ENCODE measurements around the gene CACNA2D3. TPM values are rescaled to one million over a fixed set of nuclear protein-coding genes. Genes with fewer than 3 reads are reported as not detected.

Gene CACNA2D3
- total and polyA plus RNA-seq, 4 donors: 0.06 to 0.37 (median 0.08) TPM; not detected in 1

DNA sequence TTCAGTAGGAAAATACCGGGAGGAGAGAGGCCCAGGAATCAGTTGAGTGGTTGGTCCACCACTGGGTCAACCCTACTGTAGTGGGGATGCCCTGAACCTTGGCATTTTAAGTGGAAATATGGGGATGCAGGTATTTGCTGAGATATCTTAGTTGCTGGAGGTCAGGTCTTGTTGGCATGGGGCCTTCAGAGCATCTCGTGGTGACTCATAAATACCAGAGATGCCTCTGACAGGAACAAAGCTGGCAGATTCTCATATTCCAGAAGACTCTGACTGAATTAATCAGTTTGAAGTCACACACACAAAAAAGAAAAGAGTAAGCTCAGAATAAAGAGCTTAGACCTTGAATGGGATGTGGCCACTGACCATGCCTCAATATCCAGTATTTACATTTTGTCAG lies 91.6 kb downstream of the CACNA2D3 start:
- WGBS: 82% methylated on average over 2 of the region's 2 CpGs
- H3K4me1 ChIP-seq (ENCODE audit: control insufficient read depth in 4 of 4, insufficient read depth in 4 of 4, low read length in 3 of 4): no peaks in the 10 kb centered on the region

DNA sequence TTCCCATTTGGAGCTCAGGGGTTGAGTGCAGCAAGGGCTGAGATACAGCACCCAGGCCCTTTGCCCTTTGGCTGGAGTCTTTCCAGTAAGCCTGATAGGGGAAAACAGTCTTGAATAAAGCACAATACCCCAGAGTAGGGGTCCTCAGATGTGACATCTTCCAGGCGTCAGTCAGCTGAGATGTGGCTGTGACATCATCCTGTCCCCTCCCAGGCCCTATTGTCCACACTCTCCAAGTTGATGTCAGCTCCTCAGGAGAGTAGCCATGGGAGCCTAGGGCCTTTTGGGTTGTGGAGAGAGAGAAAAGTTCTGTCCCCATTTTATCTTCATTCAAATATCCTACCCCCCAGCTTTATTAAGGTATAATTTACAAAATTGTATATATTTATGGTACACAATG lies 92.5 kb downstream of the CACNA2D3 start:
- H3K27me3 ChIP-seq (ENCODE audit: control insufficient read depth in 4 of 4, insufficient read depth in 4 of 4, low read length in 3 of 4): no peaks in the 10 kb centered on the region
- 83% methylated on average over 1 of the region's 1 CpG for WGBS
- H3K36me3 ChIP-seq (ENCODE audit: control insufficient read depth in 4 of 4, insufficient read depth in 3 of 4, low read depth in 1 of 4, low read length in 3 of 4): no peaks in the 10 kb centered on the region
- H3K9me3 ChIP-seq (ENCODE audit: control insufficient read depth in 4 of 4, low read length in 3 of 4): peaks cover 0 to 5% (median under 1%) of the 10 kb centered on the region in 4 donors
- no peak overlapping the region for H3K9ac ChIP-seq (ENCODE audit: low read depth in 1 of 2, low read length in 2 of 2)
- H3K4me1 ChIP-seq (ENCODE audit: control insufficient read depth in 4 of 4, insufficient read depth in 4 of 4, low read length in 3 of 4): no peaks in the 10 kb centered on the region
- TF ChIP-seq NR2F2 (IDR thresholded peaks at IDR 0.05) (no peak), HNF4A (conservative IDR thresholded peaks at IDR 0.05) (no peak)
- TF ChIP-seq, protein P1, sequence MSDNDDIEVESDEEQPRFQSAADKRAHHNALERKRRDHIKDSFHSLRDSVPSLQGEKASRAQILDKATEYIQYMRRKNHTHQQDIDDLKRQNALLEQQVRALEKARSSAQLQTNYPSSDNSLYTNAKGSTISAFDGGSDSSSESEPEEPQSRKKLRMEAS (IDR thresholded peaks at IDR 0.05): no peak
- no peak overlapping the region for H3K27ac ChIP-seq (ENCODE audit: low read depth in 1 of 2, low read length in 2 of 2)
- H3K4me3 ChIP-seq (ENCODE audit: low read depth in 1 of 3, low read length in 3 of 3): no peak overlapping the region
- no peak for DNase-seq (ENCODE audit: low spot score)

More for the DNA sequence above, 91.6 kb downstream of the CACNA2D3 start:
- DNase-seq (ENCODE audit: low spot score): no peak
- Histone ChIP-seq H3K27me3 (ENCODE audit: control insufficient read depth in 4 of 4, insufficient read depth in 4 of 4, low read length in 3 of 4) (no peaks in the 10 kb centered on the region), H3K9ac (ENCODE audit: low read depth in 1 of 2, low read length in 2 of 2) (no peak overlapping the region), H3K4me3 (ENCODE audit: low read depth in 1 of 3, low read length in 3 of 3) (no peak overlapping the region), H3K36me3 (ENCODE audit: control insufficient read depth in 4 of 4, insufficient read depth in 3 of 4, low read depth in 1 of 4, low read length in 3 of 4) (no peaks in the 10 kb centered on the region), H3K9me3 (ENCODE audit: control insufficient read depth in 4 of 4, low read length in 3 of 4) (peaks cover 0 to 5% (median under 1%) of the 10 kb centered on the region in 4 donors), H3K27ac (ENCODE audit: low read depth in 1 of 2, low read length in 2 of 2) (no peak overlapping the region)
- TF ChIP-seq NR2F2 (IDR thresholded peaks at IDR 0.05) (no peak), FOXA1 (IDR thresholded peaks at IDR 0.05) (no peak), REST (IDR thresholded peaks at IDR 0.05) (no peak), HNF4G (IDR thresholded peaks at IDR 0.05) (no peak), YY1 (IDR thresholded peaks at IDR 0.05) (no peak)
- TF ChIP-seq, protein P2, sequence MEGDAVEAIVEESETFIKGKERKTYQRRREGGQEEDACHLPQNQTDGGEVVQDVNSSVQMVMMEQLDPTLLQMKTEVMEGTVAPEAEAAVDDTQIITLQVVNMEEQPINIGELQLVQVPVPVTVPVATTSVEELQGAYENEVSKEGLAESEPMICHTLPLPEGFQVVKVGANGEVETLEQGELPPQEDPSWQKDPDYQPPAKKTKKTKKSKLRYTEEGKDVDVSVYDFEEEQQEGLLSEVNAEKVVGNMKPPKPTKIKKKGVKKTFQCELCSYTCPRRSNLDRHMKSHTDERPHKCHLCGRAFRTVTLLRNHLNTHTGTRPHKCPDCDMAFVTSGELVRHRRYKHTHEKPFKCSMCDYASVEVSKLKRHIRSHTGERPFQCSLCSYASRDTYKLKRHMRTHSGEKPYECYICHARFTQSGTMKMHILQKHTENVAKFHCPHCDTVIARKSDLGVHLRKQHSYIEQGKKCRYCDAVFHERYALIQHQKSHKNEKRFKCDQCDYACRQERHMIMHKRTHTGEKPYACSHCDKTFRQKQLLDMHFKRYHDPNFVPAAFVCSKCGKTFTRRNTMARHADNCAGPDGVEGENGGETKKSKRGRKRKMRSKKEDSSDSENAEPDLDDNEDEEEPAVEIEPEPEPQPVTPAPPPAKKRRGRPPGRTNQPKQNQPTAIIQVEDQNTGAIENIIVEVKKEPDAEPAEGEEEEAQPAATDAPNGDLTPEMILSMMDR (IDR thresholded peaks at IDR 0.05; ENCODE audit: low read depth, low read length, missing input control): no peak

- no peak overlapping the region for H3K27ac ChIP-seq (ENCODE audit: low read depth in 1 of 2, low read length in 2 of 2)
- H3K4me3 ChIP-seq (ENCODE audit: low read depth in 1 of 3, low read length in 3 of 3): no peak overlapping the region
- no peak for TF ChIP-seq TAF1 (conservative IDR thresholded peaks at IDR 0.05)
- no peak for TF ChIP-seq HNF4G (IDR thresholded peaks at IDR 0.05)
- TF ChIP-seq HNF4A (conservative IDR thresholded peaks at IDR 0.05): no peak
- TF ChIP-seq YY1 (IDR thresholded peaks at IDR 0.05): no peak
- H3K36me3 ChIP-seq (ENCODE audit: control insufficient read depth in 4 of 4, insufficient read depth in 3 of 4, low read depth in 1 of 4, low read length in 3 of 4): no peaks in the 10 kb centered on the region
- no peaks in the 10 kb centered on the region for H3K27me3 ChIP-seq (ENCODE audit: control insufficient read depth in 4 of 4, insufficient read depth in 4 of 4, low read length in 3 of 4)
- DNase-seq (ENCODE audit: low spot score): no peak
- no peak overlapping the region for H3K9ac ChIP-seq (ENCODE audit: low read depth in 1 of 2, low read length in 2 of 2)
- no peaks in the 10 kb centered on the region for H3K4me1 ChIP-seq (ENCODE audit: control insufficient read depth in 4 of 4, insufficient read depth in 4 of 4, low read length in 3 of 4)
- H3K9me3 ChIP-seq (ENCODE audit: control insufficient read depth in 4 of 4, low read length in 3 of 4): peaks cover 0 to 5% (median under 1%) of the 10 kb centered on the region in 4 donors
- 81% methylated on average over 5 of the region's 5 CpGs for WGBS
Observed at GRCh38 chr3:54215521-54215920, 93.2 kb downstream of the CACNA2D3 start.
